CMK (cell line): ENCODE data around the gene HNRNPUL2.

Experiments used
- DNase-seq: peaks from one replicate; pipeline ENCODE4 v3.0.0-alpha.2; 2010; ENCODE audit warnings: low read depth

The HNRNPUL2 gene

GRCh38 chr11:62667460-62667859, 59.8 kb downstream of the HNRNPUL2 start:
- DNase-seq, result no peak

GRCh38 chr11:62666259-62666926, 60.9 kb downstream of the HNRNPUL2 start:
- no peak for DNase-seq

GRCh38 chr11:62665599-62666258, 61.5 kb downstream of the HNRNPUL2 start:
- DNase-seq, result peak; percentile 52

GRCh38 chr11:62665075-62665598, 62.1 kb downstream of the HNRNPUL2 start, which contains the start of the genes C11orf98 and CSKMT:
Gene C11orf98, minus strand, starts transcription at chr11:62665210. Its CDS starts 41 bp downstream, at chr11:62665169.
Gene CSKMT, plus strand, starts transcription at chr11:62665312. Its CDS starts 568 bp downstream, at chr11:62665880.
- DNase-seq, result peak; percentile 87

GRCh38 chr11:62664405-62665074, 62.7 kb downstream of the HNRNPUL2 start:
- DNase-seq, result peak; percentile 47
